ENCODE results near the gene JUN.

GRCh38 chr1:58774027-58774426, 9.8 kb downstream of the JUN start:
- TF ChIP-seq CTCF (IDR thresholded peaks at IDR 0.05) (no peak), POLR2A (IDR thresholded peaks at IDR 0.05) (no peak)
